Activated CD4-positive, alpha-beta memory T cell treated with anti-CD3 and anti-CD28 coated beads, Interleukin-2, amount 10 ng/mL, durations not matched to agents 7 days and 5 days (primary cell): ENCODE measurements around the gene MYOM3. TPM values are rescaled to one million over a fixed set of nuclear protein-coding genes. Genes with fewer than 3 reads are reported as not detected.

ENCODE experiments used
- CTCF ChIA-PET: fragments of 350-600 bp; sonication (Branson Sonifier 250); formaldehyde crosslinking; loops from one replicate; lab custom pipeline; 2021; ENCODE audit warnings: antibody characterized with exemption, inconsistent platforms; lab: Charles Lee
- POLR2A ChIA-PET: fragments of 350-600 bp; sonication (Branson Sonifier 250); formaldehyde crosslinking; loops from one replicate; lab custom pipeline; 2021; ENCODE audit warnings: antibody characterized with exemption; lab: Charles Lee
- DNase-seq: peaks from one replicate; pipeline ENCODE4 v3.0.0-alpha.2; 2020
- H3K27ac Mint-ChIP-seq: one replicate; pipeline ENCODE4 v1.8.0; 2021; ENCODE audit warnings: mild to moderate bottlenecking, mixed read lengths
- H3K27me3 Mint-ChIP-seq: one replicate; pipeline ENCODE4 v1.8.0; 2021; ENCODE audit warnings: mixed read lengths
- H3K36me3 Mint-ChIP-seq: one replicate; pipeline ENCODE4 v1.8.0; 2021; ENCODE audit warnings: low read depth, mixed read lengths
- H3K4me1 Mint-ChIP-seq: one replicate; pipeline ENCODE4 v1.8.0; 2021; ENCODE audit warnings: mixed read lengths
- H3K4me3 Mint-ChIP-seq: one replicate; pipeline ENCODE4 v1.8.0; 2021; ENCODE audit warnings: mild to moderate bottlenecking, mixed read lengths
- H3K9me3 Mint-ChIP-seq: one replicate; pipeline ENCODE4 v1.8.0; 2021; ENCODE audit warnings: mixed read lengths
- total RNA-seq, 2 experiments: library from RNA; stranded (reverse); gene quantifications; one replicate each; pipeline ENCODE4 v1.2.3, GENCODE V29; 2021

Gene MYOM3
- total RNA-seq, 2 experiments from 2014 or later: not detected

- Mint-ChIP-seq H3K9me3 (no peaks in the 10 kb centered on the region), H3K27ac (no peak overlapping the region), H3K27me3 (no peaks in the 10 kb centered on the region), H3K4me3 (no peak overlapping the region), H3K4me1 (no peaks in the 10 kb centered on the region), H3K36me3 (no peaks in the 10 kb centered on the region)
- ChIA-PET POLR2A (no interaction called here), CTCF (no interaction called here)
- DNase-seq: no peak
These were observed 14.3 kb downstream of the MYOM3 start for GRCh38 chr1:24097663-24098062.

GRCh38 chr1:24096739-24097103, 15.2 kb downstream of the MYOM3 start:
- CTCF ChIA-PET: no interaction called here
- Mint-ChIP-seq H3K4me1 (no peaks in the 10 kb centered on the region), H3K9me3 (no peaks in the 10 kb centered on the region), H3K4me3 (no peak overlapping the region), H3K27me3 (no peaks in the 10 kb centered on the region), H3K36me3 (no peaks in the 10 kb centered on the region), H3K27ac (no peak overlapping the region)
- POLR2A ChIA-PET: no interaction called here
- no peak for DNase-seq

GRCh38 chr1:24096009-24096738, 15.8 kb downstream of the MYOM3 start:
- POLR2A ChIA-PET: no interaction called here
- Mint-ChIP-seq H3K4me1 (no peaks in the 10 kb centered on the region), H3K4me3 (no peak overlapping the region), H3K27me3 (no peaks in the 10 kb centered on the region), H3K27ac (no peak overlapping the region), H3K36me3 (no peaks in the 10 kb centered on the region), H3K9me3 (no peaks in the 10 kb centered on the region)
- CTCF ChIA-PET: no interaction called here
- no peak for DNase-seq

GRCh38 chr1:24095140-24095859, 16.6 kb downstream of the MYOM3 start:
- Mint-ChIP-seq H3K9me3 (no peaks in the 10 kb centered on the region), H3K4me3 (no peak overlapping the region), H3K4me1 (no peaks in the 10 kb centered on the region), H3K27me3 (no peaks in the 10 kb centered on the region), H3K27ac (no peak overlapping the region), H3K36me3 (no peaks in the 10 kb centered on the region)
- CTCF ChIA-PET: no interaction called here
- POLR2A ChIA-PET: no interaction called here
- DNase-seq: no peak

- POLR2A ChIA-PET: no interaction called here
- Mint-ChIP-seq H3K36me3 (no peaks in the 10 kb centered on the region), H3K27me3 (no peaks in the 10 kb centered on the region), H3K4me3 (no peak overlapping the region), H3K27ac (no peak overlapping the region), H3K9me3 (no peaks in the 10 kb centered on the region), H3K4me1 (no peaks in the 10 kb centered on the region)
- no peak for DNase-seq
- CTCF ChIA-PET: no interaction called here
These were observed 17.4 kb downstream of the MYOM3 start for GRCh38 chr1:24094554-24094953.

GRCh38 chr1:24093732-24094131, 18.2 kb downstream of the MYOM3 start:
- Mint-ChIP-seq H3K9me3 (no peaks in the 10 kb centered on the region), H3K27me3 (no peaks in the 10 kb centered on the region), H3K27ac (no peak overlapping the region), H3K4me1 (no peaks in the 10 kb centered on the region), H3K4me3 (no peak overlapping the region), H3K36me3 (no peaks in the 10 kb centered on the region)
- POLR2A ChIA-PET: no interaction called here
- CTCF ChIA-PET: no interaction called here
- DNase-seq: no peak

- Mint-ChIP-seq H3K9me3 (no peaks in the 10 kb centered on the region), H3K27ac (no peak overlapping the region), H3K4me3 (no peak overlapping the region), H3K4me1 (no peaks in the 10 kb centered on the region), H3K36me3 (no peaks in the 10 kb centered on the region), H3K27me3 (no peaks in the 10 kb centered on the region)
- POLR2A ChIA-PET: no interaction called here
- no peak for DNase-seq
- CTCF ChIA-PET: no interaction called here
These were observed 19.0 kb downstream of the MYOM3 start for GRCh38 chr1:24092979-24093378.

GRCh38 chr1:24091971-24092482, 19.9 kb downstream of the MYOM3 start:
- CTCF ChIA-PET: interaction anchor here (1.2 kb wide), 1 partner anchor 21 kb away, joined by 3 read pairs; no protein-coding TSS in a partner anchor
- peaks cover under 1% of the 10 kb centered on the region for H3K27me3 Mint-ChIP-seq
- H3K27ac Mint-ChIP-seq: no peak overlapping the region

GRCh38 chr1:24090736-24091135, 21.2 kb downstream of the MYOM3 start:
- Mint-ChIP-seq H3K9me3 (no peaks in the 10 kb centered on the region), H3K36me3 (no peaks in the 10 kb centered on the region), H3K4me3 (no peak overlapping the region), H3K4me1 (no peaks in the 10 kb centered on the region), H3K27ac (no peak overlapping the region), H3K27me3 (peaks cover 3% of the 10 kb centered on the region)
- CTCF ChIA-PET: interaction anchor here (1.2 kb wide), 1 partner anchor 20 kb away, joined by 3 read pairs; no protein-coding TSS in a partner anchor
- DNase-seq: no peak
- POLR2A ChIA-PET: no interaction called here

More at GRCh38 chr1:24091971-24092482, 19.9 kb downstream of the MYOM3 start:
- Mint-ChIP-seq H3K9me3 (no peaks in the 10 kb centered on the region), H3K4me3 (no peak overlapping the region), H3K4me1 (no peaks in the 10 kb centered on the region), H3K36me3 (no peaks in the 10 kb centered on the region)
- no peak for DNase-seq
- POLR2A ChIA-PET: no interaction called here

GRCh38 chr1:24089743-24090555, 22.0 kb downstream of the MYOM3 start:
- Mint-ChIP-seq H3K4me1 (no peaks in the 10 kb centered on the region), H3K36me3 (no peaks in the 10 kb centered on the region), H3K27ac (no peak overlapping the region), H3K9me3 (no peaks in the 10 kb centered on the region), H3K27me3 (peaks cover 7% of the 10 kb centered on the region), H3K4me3 (no peak overlapping the region)
- CTCF ChIA-PET: no interaction called here
- no peak for DNase-seq
- POLR2A ChIA-PET: no interaction called here

- ChIA-PET CTCF (no interaction called here), POLR2A (no interaction called here)
- no peak overlapping the region for H3K27ac Mint-ChIP-seq
These were observed 22.8 kb downstream of the MYOM3 start for GRCh38 chr1:24089027-24089742.

GRCh38 chr1:24086466-24086865, 25.5 kb downstream of the MYOM3 start:
- no peaks in the 10 kb centered on the region for H3K9me3 Mint-ChIP-seq
- H3K36me3 Mint-ChIP-seq: no peaks in the 10 kb centered on the region
- CTCF ChIA-PET: no interaction called here
- peaks cover 14% of the 10 kb centered on the region for H3K27me3 Mint-ChIP-seq
- POLR2A ChIA-PET: no interaction called here
- no peak overlapping the region for H3K4me3 Mint-ChIP-seq
- no peak overlapping the region for H3K27ac Mint-ChIP-seq
- no peak for DNase-seq
- H3K4me1 Mint-ChIP-seq: no peaks in the 10 kb centered on the region

More at GRCh38 chr1:24089027-24089742, 22.8 kb downstream of the MYOM3 start:
- Mint-ChIP-seq H3K4me1 (no peaks in the 10 kb centered on the region), H3K4me3 (no peak overlapping the region), H3K27me3 (peaks cover 12% of the 10 kb centered on the region), H3K9me3 (no peaks in the 10 kb centered on the region), H3K36me3 (no peaks in the 10 kb centered on the region)
- no peak for DNase-seq
